Caki2 (cell line): ENCODE data around the gene SPEN. TPM values are rescaled to one million over a fixed set of nuclear protein-coding genes. Genes with fewer than 3 reads are reported as not detected.

Experiments used
- DNase-seq: peaks from one replicate; pipeline ENCODE4 v3.0.0-alpha.2; 2015; ENCODE audit warnings: low read depth
- in situ Hi-C: cut with HindIII; loops from 2 replicates; pipeline ENCODE4 v1.10.0; 2016; ENCODE audit warnings: low sequenced_read_pairs, low pct_unique_long_range_greater_than_20kb, mixed read lengths
- total RNA-seq: library from RNA; depleted of rRNA; stranded (reverse); fragments of >200 nt; shearing (Covaris generic); gene quantifications from 2 replicates; pipeline ENCODE4 v1.2.3, GENCODE V29; 2014; ENCODE audit warnings: low replicate concordance

SPEN gene
- total RNA-seq, 1 experiment from 2014 or later, result 6.9 TPM

DNA sequence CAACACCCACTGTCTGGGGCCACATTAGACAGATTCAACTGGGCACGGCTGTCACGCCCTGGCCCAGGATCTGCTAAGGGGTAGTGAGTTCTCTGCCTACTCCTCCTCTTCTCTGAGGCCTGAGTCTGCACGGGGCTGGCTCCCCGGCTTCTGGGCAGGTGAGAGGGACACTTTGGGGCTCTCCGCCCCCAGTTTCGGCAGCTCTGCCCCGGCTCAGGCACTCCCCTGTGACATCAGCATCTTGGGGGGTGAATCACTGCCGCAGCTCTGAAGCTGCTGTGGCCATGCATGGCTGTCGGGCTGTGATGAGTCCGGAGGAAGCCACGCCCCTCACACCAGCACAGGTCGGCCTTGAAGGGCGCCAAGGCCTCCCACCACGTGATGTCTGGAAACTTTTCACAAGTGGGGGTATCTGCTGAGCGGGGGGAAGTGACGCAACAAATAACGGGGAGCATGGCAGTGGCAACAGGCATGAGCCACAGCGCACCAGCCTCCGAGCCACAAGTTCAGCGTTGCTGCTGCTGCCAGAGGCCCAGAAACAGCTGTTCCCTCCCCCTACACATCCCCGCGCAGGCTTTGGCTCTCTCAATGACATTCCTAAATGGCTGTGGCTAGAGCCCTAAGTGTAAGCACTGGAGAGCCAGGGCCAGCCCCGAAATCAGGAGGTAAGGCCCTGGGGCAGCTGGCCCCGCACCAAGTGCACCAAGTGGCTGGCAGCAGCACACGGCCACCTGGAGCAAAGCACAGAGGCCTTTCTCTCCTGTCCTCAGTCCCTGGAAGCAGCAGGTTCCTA is 102.1 kb downstream of the SPEN start:
- DNase-seq, result peak; percentile 91
- in situ Hi-C loops, result no loop called here

DNA sequence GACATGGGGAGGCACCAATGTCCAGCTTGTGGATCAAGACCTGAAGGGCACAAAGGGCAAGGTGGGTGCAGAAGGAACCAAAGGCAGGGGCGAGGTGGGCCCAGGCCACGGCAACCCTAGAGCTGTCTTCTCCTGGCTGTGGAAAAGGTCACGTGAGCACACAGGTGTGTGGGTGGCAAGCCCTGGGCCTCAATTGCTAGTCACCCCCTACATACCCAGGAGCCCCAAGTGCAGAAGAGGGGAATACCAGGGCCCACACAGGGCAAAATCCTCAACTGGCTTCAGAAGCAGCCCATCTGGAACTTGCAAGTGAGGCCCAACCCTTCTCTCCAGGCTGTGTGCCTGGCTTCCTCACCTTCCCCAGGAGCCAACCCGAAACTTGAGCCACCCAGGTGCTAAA is 102.8 kb downstream of the SPEN start:
- in situ Hi-C loops, result no loop called here
- no peak for DNase-seq

DNA sequence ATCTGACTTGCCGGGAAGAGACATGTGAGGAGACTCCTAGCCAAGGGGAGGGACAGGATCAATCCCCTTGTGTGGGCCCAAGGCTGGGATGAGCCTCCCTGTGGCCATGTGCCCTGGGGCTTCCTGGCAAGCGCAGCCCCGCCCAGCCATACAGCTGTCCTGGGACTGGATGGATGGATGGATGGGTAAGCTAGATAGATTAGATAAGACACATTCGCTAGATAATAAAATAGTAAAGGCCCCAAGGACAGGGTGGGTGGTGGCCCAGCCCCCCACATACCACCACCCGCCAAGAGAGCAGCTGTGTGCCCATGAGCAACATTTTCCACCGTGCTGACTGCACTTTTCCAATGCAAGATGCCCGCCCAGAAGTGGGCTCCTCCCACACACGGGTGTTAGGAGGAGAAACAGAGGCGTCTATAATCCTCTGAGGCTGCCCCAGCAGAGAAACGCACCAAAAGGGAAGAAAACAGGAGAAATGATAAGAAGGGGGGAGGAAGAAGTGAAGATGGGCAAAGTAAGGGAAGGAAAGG is 103.3 kb downstream of the SPEN start:
- DNase-seq, result peak; percentile 30
- in situ Hi-C loops, result no loop called here

DNA sequence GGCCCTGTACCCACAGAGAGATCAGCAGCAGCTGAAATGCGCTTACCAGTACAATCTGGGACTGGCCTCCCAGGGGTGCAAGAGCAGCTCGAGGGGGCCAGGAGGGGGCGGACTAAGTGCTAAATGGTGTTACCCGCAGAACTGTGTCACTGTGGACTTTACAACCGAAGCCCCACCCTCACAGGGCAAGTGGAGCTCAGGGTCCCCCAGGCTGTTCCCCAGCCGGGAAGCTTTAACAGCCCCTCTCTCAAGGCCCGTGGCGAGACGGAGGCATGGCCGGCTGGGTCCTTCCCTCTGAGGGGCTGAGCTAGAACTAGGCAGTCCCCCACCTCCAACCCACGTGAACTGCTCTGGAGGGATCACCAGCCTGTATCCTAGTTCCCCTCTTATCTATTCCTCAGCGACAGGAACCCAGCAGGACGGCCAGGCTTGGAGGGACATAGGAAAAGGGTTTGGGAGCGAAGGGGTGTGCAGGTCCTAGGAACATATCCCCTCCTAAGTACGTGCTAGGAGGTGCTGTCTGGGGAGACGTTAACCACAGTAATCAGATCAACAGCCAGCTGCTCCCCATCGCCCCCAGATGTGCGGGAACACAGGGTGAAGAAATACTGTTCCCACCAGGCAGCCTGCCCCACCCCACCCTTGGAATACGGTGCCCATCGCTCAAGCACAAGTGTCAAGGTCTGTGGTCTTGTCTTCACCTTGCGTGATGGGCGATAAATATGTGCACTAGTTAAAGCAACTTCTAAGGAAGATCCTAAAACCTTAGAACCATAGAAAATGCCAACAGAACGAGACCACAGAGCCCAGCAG is 104.0 kb downstream of the SPEN start:
- no peak for DNase-seq
- in situ Hi-C loops, result no loop called here

DNA sequence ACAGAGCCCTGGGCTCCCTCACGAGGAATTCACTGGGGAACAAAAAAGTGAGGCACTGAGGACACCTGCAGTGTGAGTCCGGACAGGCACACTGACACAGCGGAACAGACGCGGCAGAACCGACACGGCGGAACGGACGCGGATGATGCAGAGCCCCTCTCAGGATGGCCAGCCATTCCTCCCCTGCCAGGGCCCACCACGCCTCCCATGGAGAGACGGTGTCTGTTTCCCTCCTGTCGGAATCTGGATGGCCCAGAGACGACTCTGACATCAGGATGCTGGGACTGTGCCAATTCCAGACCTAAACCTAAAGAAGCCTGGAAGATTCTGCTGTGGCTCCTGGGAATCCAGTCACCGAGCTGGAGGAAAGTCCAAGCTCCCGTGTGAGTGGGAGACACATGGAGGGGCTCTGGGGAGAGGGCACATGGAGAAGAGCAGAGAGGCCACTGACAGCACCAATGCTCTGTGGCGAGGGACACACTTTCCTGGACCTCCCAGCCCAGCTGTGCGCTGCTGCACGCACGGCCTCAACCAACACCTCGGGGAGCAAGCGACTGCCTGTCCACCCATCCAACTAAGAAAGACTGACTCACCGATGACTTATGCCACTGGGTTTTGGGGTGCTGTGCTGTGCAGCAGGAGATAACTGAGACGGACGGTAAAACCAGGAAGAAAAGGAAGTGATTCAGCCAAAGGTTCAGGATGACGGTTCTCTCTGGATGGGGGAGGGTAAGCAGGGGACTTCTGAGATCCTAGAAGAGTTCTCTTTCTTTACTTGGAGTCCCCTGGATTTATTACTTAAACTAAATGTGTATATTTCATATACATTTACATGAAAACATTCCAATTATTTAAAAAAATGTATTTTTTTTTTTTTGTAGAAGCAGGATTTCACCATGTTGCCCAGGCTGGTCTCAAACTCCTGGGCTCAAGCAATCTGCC is 105.1 kb downstream of the SPEN start:
- DNase-seq, result peak; percentile 76
- in situ Hi-C loops, result no loop called here

DNA sequence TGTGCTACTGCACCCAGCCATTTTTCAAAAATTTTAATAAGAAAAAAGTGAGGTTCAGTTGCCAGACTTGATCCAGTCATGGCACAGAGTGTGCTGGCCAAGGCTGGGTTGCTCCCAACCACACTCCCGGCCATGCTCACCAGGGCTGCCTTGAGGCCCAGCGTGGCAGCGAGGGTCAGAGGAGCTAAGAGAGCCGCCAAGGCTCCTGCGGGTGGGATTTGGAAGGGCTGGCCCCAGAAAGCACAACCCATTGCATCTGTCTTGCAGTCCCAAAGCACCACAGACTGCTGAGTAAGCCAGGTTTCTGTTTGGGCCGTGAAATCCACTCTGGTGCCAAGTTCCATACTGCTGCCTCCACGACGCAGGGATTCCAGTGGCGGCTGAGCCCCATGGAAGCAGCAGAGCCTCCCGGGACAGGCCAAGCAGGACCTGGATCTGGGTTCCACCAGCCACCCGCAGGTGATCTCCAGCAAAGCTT is 105.8 kb downstream of the SPEN start:
- DNase-seq, result no peak
- in situ Hi-C loops, result no loop called here

DNA sequence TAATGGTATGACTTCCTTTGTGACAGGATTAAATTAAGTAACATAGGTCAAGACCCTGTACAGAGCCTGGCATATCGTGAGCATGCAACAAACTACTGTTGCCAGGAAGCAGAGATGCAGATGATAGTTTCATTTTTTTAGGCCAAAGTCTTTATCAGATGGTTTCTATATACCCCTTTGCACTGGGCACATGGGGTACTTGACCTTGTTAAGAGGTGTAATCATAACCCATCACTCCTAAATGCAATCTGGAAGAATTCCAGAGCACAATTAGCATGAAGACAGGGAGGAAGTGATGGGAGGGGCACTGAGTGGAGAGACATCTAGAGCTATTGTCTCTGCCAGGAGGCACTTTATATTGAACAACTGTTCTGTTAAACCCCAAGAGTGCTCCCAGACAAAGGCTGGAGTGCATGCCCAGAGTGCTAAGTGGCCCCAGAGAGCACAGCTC is 106.3 kb downstream of the SPEN start:
- no peak for DNase-seq
- in situ Hi-C loops, result no loop called here

DNA sequence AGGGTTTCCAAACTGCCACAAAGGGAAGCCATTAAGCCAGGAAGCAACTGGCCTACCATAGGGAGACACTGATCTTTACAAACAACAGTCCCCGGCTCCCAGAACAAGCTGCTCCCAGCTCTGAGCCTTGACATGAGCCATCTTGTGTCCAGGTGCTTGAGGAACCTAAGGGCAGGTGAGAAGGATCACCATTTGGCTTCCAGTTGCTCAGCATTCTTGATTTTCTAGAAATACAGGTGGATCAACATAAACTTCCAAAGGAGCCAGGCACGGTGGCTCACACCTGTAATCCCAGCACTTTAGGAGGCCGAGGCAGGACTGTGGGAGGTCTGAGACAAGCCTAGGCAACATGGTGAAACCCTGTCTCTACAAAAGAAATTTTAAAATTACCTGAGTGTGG is 106.8 kb downstream of the SPEN start:
- no peak for DNase-seq
- in situ Hi-C loops, result no loop called here

DNA sequence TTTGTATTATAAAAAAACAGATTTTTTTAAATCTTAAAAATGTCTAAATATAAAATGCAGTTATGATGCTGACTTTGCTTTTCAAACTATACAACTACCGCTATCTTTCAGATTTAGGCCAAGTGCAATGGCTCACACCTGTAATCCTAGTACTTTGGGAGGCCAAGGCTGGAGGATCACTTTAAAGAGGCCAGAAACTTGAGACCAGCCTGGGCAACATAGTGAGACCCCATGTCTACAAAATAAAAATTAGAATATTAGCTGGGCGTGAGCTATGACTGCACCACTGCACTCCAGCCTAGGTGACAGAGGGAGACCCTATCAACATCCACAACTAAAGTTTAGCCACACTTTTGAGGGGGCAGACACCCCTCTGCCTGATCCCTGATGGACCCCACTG is 108.0 kb downstream of the SPEN start:
- in situ Hi-C loops, result no loop called here
- no peak for DNase-seq

DNA sequence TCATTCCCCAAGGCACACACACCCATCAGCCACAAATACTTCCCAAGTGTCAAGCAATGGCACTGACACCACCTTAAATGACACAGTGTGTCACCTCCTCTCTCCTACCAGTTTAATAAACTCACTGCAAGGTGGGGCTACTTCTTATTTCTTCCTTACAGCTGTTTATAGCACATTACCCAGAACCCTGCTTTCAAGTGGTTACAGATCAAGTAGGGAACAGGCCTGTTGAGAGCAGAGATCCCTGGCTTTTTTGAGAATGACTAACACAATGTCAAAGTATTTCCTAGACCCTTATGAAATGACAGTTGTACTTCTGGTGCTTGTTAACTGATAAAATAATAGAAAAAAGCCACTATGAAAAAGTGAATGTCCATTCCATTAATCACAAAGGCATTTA is 108.6 kb downstream of the SPEN start:
- no peak for DNase-seq
- in situ Hi-C loops, result no loop called here

DNA sequence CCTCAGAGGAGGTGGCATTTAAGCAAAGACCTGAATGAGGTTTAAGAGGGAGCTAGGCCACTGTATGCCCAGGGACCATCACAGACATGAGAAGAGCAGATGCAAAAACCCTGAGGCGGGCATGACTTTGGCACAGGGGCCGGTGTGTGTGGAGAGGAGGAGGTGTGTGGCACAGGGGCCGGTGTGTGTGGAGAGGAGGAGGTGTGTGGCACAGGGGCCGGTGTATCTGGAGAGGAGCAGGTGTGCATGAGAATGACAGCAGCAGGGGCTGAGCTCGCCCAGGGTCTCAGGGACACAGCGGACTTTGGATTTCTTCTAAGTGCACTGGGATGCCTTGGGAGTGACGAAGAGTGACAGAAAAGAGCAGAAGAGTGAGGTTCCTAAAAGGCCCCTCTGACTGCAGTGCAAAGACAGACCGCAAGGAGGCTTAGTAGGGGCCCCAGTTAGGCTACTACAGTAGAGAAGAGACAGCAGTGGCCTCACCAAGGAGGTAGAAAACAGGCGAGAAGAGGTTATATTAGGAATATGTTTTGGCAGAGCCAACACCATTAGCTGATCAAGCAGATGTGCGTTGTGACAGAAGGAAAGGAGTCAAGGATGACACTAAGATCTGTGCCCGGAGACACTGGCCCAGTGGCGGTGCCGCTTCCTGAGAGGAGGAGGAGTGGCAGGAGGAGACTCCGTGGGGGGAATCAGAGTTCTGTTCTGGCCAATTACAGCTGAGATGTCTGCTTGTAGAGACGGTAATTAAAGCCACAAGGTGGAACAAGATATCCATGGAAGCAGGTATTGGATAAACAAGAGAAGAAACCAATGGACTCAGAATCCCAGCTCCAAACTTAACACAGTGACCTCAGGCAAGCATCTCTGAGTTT is 110.0 kb downstream of the SPEN start:
- in situ Hi-C loops, result no loop called here
- DNase-seq, result no peak

DNA sequence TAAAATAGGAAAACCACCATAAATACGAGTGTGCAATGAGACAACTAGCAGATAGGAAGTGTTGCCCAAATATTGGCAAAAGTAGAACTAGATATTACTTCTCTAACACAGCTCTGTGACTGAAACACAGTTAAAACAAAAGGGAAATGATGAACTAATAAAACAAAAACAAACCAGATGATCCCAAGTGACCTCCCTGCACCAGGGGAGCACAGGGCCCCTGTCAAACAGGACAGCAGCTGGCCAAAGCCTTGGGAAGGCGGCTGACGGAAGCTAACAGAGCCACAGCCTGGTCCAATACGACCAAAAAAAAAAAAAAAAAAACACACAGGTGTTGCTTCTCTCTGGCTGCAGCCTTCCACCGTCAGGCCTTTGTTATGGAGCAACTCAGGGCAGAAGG is 110.6 kb downstream of the SPEN start:
- DNase-seq, result no peak
- in situ Hi-C loops, result no loop called here

DNA sequence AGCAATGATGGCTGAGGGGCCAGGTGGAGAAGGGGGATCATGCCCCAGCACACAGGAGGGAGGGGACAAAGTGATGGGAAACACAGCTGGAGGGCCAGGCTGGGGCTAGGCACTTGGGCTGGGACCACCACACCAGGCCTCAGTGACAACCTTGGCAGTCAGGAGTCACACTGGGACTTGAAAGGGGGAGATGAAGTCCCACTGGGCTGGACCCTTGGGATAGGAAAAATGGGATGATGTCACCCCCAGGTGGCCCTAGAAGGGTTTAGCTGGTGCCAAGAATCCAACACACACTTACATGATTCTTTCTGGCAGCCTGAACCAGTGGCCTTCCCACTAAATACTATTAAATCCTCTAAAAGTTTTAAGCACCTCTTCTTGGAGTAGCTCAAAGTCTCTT is 111.3 kb downstream of the SPEN start:
- DNase-seq, result no peak
- in situ Hi-C loops, result no loop called here

DNA sequence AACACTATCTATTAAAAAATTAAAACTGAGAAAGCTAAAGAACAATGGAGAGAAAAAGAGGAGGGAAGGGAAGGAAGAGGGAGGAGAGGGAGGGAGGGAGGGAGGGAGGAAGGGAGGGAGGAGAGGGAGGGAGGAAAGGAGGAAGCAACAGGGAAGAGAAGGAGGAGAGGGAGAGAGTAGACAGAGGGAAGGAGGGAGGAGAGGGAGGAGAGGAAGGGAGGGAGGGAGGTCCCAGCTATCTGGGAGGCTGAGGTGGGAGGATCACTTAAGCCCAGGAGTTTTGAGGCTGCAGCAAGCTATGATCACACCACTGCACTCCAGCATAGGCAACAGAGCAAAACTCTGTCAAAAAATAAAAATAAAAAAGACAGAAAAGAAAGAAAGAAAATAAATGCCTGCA is 111.9 kb downstream of the SPEN start:
- DNase-seq, result no peak
- in situ Hi-C loops, result no loop called here

DNA sequence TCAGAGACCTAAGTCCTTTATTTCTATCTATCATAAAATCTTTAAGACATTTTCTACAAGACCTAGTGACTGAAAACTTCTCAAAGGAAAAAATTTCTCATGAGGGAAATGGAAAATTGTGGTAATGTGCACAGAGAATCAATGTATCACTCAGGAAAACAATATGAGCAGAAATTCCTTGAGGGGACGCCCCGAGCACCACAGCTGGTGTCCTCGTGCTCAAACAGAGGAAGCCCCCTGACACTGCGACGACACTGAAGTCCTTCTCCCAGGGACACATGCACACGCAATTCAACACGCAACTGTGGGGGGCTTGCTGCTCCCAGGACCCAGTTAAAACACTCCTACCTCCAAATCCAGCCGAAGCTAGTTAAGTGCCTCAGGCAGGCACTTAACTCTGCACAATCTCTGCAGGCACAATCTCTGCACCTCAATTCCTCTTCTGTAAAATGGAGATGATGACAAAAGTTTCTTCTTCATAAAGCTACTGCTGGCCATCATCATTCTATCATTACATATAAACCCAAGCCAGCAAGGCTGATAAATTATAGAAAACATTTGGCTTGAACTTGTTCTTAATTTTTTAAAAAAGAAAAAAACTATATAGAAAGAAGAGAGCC is 112.4 kb downstream of the SPEN start:
- DNase-seq, result no peak
- in situ Hi-C loops, result no loop called here

DNA sequence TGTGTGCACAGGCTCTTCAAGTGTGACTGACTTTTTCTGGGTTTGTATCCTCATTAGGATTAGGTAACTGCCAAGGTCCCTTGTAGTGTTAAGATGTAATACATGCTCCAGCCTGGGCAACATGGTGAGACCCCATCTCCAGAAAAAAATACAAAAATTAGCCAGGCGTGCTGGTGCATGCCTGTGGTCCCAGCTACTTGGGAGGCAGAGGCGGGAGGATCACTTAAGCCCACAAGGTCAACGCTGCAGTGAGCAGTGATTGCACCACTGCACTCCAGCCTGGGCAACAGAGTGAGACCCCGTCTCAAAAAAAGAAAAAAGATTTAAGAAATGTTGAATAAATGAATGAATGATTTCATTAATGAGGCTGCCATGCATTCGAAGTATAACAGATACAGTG is 113.3 kb downstream of the SPEN start:
- in situ Hi-C loops, result no loop called here

DNA sequence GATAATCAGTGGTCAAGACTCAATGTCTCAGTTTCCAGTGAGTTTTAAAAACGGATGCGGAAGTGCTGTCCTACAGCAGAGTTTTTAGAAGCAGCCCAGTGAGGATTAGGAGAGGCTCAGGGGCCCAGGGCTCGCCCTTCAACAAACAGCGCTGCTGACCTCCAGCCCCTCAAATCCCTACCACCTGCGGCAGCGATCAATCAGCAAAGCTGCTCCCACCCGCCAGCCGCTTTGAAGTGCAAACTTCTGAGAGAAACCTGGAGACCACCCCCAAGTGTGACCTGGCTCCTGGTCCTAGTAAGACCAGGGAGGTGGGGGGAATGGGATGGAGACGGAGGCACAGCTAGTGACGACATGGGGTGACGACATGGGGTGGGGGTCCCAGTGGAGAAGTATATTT is 114.0 kb downstream of the SPEN start:
- DNase-seq, result no peak
- in situ Hi-C loops, result no loop called here

More for the DNA sequence above, 113.3 kb downstream of the SPEN start:
- DNase-seq, result no peak
